Ovary (tissue), 3 donors: ENCODE measurements around the gene MTR.

ENCODE experiments used
- EP300 ChIP-seq: sonication (generic); formaldehyde crosslinking; IDR thresholded peaks from one replicate; pipeline ENCODE4 v1.6.1; 2017; ENCODE audit warnings: antibody characterized with exemption
- TF ChIP-seq, protein P1 (sequence below), 3 donors: fragments of 450-650 bp in 2 of 3; fragments of 200-600 bp in 1 of 3; IDR thresholded peaks; one replicate each; pipeline versions ENCODE4 v1.5.1 to v1.8.0; 2016 to 2022; ENCODE audit warnings: antibody characterized with exemption in 3 of 3, mild to moderate bottlenecking in 1 of 3
- donor health status: DM: no; HTN: no; CAD: no.

DNA sequence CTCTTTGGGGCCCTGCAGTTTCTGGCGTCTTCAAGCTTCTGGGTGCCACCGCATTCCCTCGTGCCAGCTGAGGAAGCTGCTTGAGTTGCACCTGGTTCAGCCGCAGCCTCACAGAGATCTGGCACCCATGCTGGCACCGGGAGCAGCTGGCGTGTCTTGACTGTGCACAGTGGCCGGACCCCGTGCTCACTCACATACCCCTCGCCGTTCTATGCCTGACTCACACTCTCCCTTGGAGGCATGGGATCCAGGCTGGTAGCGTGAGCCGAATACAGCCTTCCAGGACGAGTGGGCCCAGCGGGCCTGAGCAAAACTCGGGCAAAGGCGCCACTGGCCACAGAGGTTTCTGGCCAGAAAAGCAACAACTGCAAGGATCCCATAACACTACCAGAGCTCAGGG, 8.6 kb upstream of the MTR start:
- TF ChIP-seq EP300, result no peak
- TF ChIP-seq, protein P1, sequence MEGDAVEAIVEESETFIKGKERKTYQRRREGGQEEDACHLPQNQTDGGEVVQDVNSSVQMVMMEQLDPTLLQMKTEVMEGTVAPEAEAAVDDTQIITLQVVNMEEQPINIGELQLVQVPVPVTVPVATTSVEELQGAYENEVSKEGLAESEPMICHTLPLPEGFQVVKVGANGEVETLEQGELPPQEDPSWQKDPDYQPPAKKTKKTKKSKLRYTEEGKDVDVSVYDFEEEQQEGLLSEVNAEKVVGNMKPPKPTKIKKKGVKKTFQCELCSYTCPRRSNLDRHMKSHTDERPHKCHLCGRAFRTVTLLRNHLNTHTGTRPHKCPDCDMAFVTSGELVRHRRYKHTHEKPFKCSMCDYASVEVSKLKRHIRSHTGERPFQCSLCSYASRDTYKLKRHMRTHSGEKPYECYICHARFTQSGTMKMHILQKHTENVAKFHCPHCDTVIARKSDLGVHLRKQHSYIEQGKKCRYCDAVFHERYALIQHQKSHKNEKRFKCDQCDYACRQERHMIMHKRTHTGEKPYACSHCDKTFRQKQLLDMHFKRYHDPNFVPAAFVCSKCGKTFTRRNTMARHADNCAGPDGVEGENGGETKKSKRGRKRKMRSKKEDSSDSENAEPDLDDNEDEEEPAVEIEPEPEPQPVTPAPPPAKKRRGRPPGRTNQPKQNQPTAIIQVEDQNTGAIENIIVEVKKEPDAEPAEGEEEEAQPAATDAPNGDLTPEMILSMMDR (IDR thresholded peaks at IDR 0.05), result no peak
